Endothelial cell of umbilical vein (primary cell): ENCODE measurements around the gene CACNA1A.

Experiments
- EZH2 ChIP-seq: IDR thresholded peaks from 2 replicates; pipeline ENCODE4 v1.6.1; 2012; ENCODE audit warnings: borderline replicate concordance, low read depth, mild to moderate bottlenecking, moderate library complexity, low read length, inconsistent platforms; ENCODE audit not compliant: severe bottlenecking
- FOS ChIP-seq: IDR thresholded peaks from 2 replicates; pipeline ENCODE4 v1.6.1; 2011; ENCODE audit warnings: mild to moderate bottlenecking, low read length, moderate library complexity, borderline replicate concordance; ENCODE audit not compliant: insufficient read depth
- GATA2 ChIP-seq: IDR thresholded peaks from 2 replicates; pipeline ENCODE4 v1.7.0; 2011; ENCODE audit warnings: low read depth, mild to moderate bottlenecking, moderate library complexity, mixed read lengths, low read length; ENCODE audit not compliant: insufficient read length, insufficient read depth
- JUN ChIP-seq: IDR thresholded peaks from 2 replicates; pipeline ENCODE4 v1.6.1; 2011; ENCODE audit warnings: borderline replicate concordance, low read depth; ENCODE audit not compliant: insufficient read length, insufficient read depth
- MYC ChIP-seq: IDR thresholded peaks from one replicate; pipeline ENCODE4 v1.6.1; 2011; ENCODE audit warnings: mild to moderate bottlenecking, low read depth, low read length
- POLR2A ChIP-seq: IDR thresholded peaks from 2 replicates; pipeline ENCODE4 v1.6.1; 2012; ENCODE audit warnings: low read depth, mild to moderate bottlenecking, control low read depth, low read length
- POLR2AphosphoS5 ChIP-seq: IDR thresholded peaks from 2 replicates; pipeline ENCODE4 v1.6.1; 2012; ENCODE audit warnings: low read depth, mild to moderate bottlenecking, control low read depth, low read length, moderate library complexity; ENCODE audit not compliant: insufficient read depth
- TF ChIP-seq, protein P1 (sequence below), 2 donors: IDR thresholded peaks; 1 replicate in 1 of 2; 2 replicates in 1 of 2; pipeline ENCODE4 v1.5.1; 2011; ENCODE audit warnings: low read length in 2 of 2, mild to moderate bottlenecking in 2 of 2, moderate library complexity in 2 of 2, control low read depth in 1 of 2, inconsistent platforms in 1 of 2, low read depth in 1 of 2; ENCODE audit not compliant: insufficient read depth in 1 of 2; ENCODE audit errors: extremely low read depth in 1 of 2
- TF ChIP-seq, protein P2 (sequence below): IDR thresholded peaks from 2 replicates; pipeline ENCODE4 v1.6.1; 2011; ENCODE audit not compliant: insufficient read depth, insufficient read length

DNA sequence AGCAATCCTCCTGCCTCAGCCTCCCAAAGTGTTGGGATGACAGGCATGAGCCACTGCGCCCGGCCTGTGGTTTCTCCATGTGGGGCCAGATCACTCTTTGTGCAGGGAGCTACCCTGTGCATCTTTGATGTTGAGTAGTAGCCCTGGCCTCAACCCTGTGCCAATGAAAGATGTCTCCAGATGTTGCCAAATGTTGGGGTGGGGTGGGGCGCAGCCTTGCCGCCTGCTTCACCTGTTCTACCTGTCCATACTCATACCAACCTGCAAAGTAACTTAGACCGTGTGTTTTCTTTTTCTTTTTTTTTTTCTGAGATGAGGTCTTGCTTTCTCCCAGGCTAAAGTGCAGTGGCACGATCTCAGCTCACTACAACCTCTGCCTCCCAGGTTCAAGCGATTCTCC lies 335.1 kb downstream of the CACNA1A start:
- TF ChIP-seq, protein P1, sequence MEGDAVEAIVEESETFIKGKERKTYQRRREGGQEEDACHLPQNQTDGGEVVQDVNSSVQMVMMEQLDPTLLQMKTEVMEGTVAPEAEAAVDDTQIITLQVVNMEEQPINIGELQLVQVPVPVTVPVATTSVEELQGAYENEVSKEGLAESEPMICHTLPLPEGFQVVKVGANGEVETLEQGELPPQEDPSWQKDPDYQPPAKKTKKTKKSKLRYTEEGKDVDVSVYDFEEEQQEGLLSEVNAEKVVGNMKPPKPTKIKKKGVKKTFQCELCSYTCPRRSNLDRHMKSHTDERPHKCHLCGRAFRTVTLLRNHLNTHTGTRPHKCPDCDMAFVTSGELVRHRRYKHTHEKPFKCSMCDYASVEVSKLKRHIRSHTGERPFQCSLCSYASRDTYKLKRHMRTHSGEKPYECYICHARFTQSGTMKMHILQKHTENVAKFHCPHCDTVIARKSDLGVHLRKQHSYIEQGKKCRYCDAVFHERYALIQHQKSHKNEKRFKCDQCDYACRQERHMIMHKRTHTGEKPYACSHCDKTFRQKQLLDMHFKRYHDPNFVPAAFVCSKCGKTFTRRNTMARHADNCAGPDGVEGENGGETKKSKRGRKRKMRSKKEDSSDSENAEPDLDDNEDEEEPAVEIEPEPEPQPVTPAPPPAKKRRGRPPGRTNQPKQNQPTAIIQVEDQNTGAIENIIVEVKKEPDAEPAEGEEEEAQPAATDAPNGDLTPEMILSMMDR (IDR thresholded peaks at IDR 0.05; ENCODE audit: extremely low read depth in 1 of 2, insufficient read depth in 1 of 2, low read depth in 1 of 2, low read length in 2 of 2): no peak
- TF ChIP-seq MYC (no peak), EZH2 (no peak), POLR2A (no peak), FOS (no peak), POLR2AphosphoS5 (no peak), JUN (no peak), GATA2 (no peak)
- TF ChIP-seq, protein P2, sequence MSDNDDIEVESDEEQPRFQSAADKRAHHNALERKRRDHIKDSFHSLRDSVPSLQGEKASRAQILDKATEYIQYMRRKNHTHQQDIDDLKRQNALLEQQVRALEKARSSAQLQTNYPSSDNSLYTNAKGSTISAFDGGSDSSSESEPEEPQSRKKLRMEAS: no peak
